Mucosa of rectum (tissue), 2 donors: ENCODE results near the gene MYO10.

Experiments
- H3K27ac ChIP-seq, 2 donors: one replicate each; pipeline ENCODE4 v1.7.0; 2013; ENCODE audit warnings: inconsistent platforms in 2 of 2, low read depth in 2 of 2, low read length in 2 of 2
- H3K27me3 ChIP-seq, 2 donors: one replicate each; pipeline ENCODE4 v1.7.0; 2013; ENCODE audit warnings: low read length in 2 of 2; ENCODE audit not compliant: control insufficient read depth in 2 of 2, insufficient read depth in 2 of 2
- H3K36me3 ChIP-seq, 2 donors: one replicate each; pipeline ENCODE4 v1.7.0; 2013; ENCODE audit warnings: low read length in 2 of 2; ENCODE audit not compliant: control insufficient read depth in 2 of 2, insufficient read depth in 2 of 2
- H3K4me1 ChIP-seq, 2 donors: one replicate each; pipeline ENCODE4 v1.7.0; 2013; ENCODE audit warnings: low read length in 2 of 2, mild to moderate bottlenecking in 1 of 2; ENCODE audit not compliant: control insufficient read depth in 2 of 2, insufficient read depth in 2 of 2
- H3K4me3 ChIP-seq, 2 donors: one replicate each; pipeline ENCODE4 v1.7.0; 2013; ENCODE audit warnings: low read length in 2 of 2
- H3K9ac ChIP-seq, 2 donors: one replicate each; pipeline ENCODE4 v1.7.0; 2013; ENCODE audit warnings: low read length in 2 of 2, low read depth in 1 of 2, mild to moderate bottlenecking in 1 of 2
- H3K9me3 ChIP-seq, 2 donors: one replicate each; pipeline ENCODE4 v1.7.0; 2013; ENCODE audit warnings: low read length in 2 of 2; ENCODE audit not compliant: control insufficient read depth in 2 of 2
- donor health status: healthy.
- donor health status: Normal muscosa, but diverticular disease.

The MYO10 gene

DNA sequence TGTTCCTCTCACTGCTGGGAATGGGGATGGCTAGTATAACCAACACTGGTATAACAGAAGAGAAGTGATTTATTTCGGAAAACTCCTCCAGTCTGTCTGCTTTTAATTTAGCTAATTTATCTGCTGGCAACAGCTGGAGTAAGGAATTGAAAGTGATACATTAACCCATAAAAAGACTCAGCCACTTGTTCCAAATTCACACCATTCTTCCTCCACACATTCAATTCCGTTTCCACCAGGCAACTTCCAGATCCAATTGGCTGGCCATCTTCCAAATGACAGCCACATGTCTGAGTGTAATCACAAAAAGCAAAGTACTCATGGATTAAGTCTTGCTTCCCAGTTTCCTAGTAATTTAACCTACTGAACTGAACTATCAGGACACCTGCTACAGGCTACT lies 242.2 kb downstream of the MYO10 start:
- H3K9ac ChIP-seq, result no peak overlapping the region
- H3K36me3 ChIP-seq, result peaks cover 23 to 32% of the 10 kb centered on the region in 2 donors
- no peaks in the 10 kb centered on the region for H3K4me1 ChIP-seq
- H3K4me3 ChIP-seq, result no peak overlapping the region
- no peaks in the 10 kb centered on the region for H3K9me3 ChIP-seq
- no peaks in the 10 kb centered on the region for H3K27me3 ChIP-seq
- no peak overlapping the region for H3K27ac ChIP-seq

DNA sequence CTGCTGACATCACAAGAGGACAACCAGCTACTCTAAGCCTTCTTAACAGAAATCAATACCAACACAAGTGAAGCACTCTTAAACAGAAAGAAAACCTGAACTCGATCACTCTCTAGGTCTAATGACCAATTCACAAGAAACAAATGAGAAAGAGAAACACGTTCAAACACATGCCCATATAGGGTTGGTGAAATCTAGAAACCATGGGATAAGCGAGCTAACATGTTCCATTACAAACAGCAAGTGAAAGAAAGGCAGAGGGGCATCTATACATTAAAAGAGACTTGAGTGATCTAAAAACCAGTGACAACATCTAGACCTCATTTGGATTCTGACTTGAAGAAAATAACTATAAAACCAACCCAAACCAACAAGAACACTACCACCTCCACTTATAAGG lies 244.4 kb downstream of the MYO10 start:
- Histone ChIP-seq H3K27ac (no peak overlapping the region), H3K4me1 (no peaks in the 10 kb centered on the region), H3K27me3 (no peaks in the 10 kb centered on the region), H3K9ac (no peak overlapping the region), H3K4me3 (no peak overlapping the region), H3K36me3 (peaks cover 33 to 35% of the 10 kb centered on the region in 2 donors), H3K9me3 (no peaks in the 10 kb centered on the region)

DNA sequence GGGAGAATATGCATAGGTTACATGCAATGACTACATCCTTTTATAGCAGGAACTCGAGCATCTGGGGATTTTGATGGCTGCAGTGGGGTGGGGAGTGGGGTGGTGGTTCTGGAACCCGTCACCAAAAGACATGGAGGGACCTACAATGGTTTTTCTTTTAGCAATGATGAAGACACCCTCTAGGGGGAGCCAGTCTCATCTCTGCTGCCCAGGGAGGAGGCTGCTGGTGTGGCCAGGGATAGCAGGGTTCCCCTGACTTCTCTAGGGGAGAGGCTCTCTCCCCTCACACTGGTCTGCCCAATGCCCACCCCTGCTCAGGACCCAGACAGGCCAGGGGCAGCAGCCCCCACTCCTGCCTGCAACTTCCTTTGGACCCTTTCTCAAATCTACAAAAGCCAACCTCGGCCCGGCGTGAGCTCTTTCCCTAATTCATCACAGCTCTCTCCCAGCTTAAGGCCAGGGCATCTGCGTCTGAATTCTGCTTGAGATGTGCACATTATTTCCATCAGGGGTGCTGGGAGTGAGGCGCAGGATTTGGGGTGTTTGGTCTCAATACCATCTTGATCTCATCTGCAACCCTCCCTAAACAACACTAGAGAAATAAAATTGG lies 245.7 kb downstream of the MYO10 start:
- Histone ChIP-seq H3K4me1 (no peaks in the 10 kb centered on the region), H3K27me3 (no peaks in the 10 kb centered on the region), H3K27ac (no peak overlapping the region), H3K9me3 (no peaks in the 10 kb centered on the region), H3K4me3 (no peak overlapping the region), H3K36me3 (peaks cover 39% of the 10 kb centered on the region in 2 donors), H3K9ac (no peak overlapping the region)

DNA sequence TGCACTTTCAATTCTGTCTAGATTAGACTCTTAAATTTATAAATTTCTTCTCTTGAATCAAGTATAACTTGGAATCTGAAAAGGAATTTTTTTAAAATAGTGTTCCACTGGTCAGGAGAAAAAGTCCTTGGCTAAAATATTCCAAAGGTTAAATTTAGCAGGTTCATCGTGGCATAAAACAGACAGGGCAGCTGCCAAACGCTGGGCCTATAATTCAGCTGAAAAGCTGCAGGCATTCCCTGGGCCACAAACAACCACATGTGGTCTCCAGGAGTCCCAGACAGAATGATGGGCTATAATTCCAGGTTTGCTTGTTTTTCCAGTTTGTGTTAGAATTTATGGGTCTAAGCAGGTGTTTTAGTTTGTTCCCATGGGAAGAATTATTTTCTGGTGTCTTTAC lies 248.2 kb downstream of the MYO10 start:
- H3K36me3 ChIP-seq, result peaks cover 35% of the 10 kb centered on the region in 2 donors
- no peak overlapping the region for H3K9ac ChIP-seq
- H3K4me3 ChIP-seq, result no peak overlapping the region
- no peaks in the 10 kb centered on the region for H3K27me3 ChIP-seq
- no peaks in the 10 kb centered on the region for H3K9me3 ChIP-seq
- no peak overlapping the region for H3K27ac ChIP-seq
- no peaks in the 10 kb centered on the region for H3K4me1 ChIP-seq

DNA sequence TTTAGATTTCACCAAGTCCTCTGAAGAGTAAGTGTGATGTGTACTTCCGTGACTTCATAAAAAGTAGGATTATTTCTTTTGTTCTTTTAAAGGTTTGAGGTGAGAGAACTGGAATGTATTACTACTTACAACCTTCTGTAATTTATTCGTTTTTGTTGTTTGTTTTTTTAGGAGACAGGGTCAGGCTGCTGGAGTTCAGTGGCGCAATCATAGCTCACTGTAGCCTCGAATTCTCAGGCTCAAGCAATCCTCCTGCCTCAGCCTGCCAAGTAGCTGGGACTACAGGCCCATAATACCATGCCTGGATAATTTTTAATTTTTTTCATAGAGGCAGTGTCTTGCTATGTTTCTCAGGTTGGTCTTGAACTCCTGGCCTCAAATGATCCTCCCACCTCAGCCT lies 251.0 kb downstream of the MYO10 start:
- Histone ChIP-seq H3K4me3 (no peak overlapping the region), H3K4me1 (no peaks in the 10 kb centered on the region), H3K27ac (no peak overlapping the region), H3K9me3 (no peaks in the 10 kb centered on the region), H3K27me3 (no peaks in the 10 kb centered on the region), H3K9ac (no peak overlapping the region), H3K36me3 (peaks cover 54 to 58% of the 10 kb centered on the region in 2 donors)

DNA sequence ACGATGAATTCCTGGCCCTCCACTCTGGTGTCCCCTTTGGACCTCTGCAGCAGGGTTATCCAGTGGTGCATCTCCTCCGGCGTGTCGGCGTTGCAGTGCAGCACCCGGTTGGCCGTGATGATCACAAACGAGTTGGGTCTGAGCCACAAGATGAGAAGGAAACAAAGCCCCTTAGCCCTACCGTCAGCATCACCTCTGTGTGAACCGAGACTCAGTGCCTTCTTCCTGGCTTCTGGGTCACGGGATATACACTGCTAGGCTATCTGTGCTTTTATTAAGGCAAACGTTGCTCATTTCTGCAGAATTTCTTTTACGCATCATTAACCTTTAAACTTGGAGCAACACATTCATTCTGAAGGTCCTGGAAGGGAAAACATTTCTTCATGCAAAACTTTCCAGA lies 254.2 kb downstream of the MYO10 start:
- Histone ChIP-seq H3K9ac (no peak overlapping the region), H3K4me3 (no peak overlapping the region), H3K9me3 (no peaks in the 10 kb centered on the region), H3K27me3 (no peaks in the 10 kb centered on the region), H3K4me1 (no peaks in the 10 kb centered on the region), H3K27ac (no peak overlapping the region), H3K36me3 (peaks cover 51 to 58% of the 10 kb centered on the region in 2 donors)

DNA sequence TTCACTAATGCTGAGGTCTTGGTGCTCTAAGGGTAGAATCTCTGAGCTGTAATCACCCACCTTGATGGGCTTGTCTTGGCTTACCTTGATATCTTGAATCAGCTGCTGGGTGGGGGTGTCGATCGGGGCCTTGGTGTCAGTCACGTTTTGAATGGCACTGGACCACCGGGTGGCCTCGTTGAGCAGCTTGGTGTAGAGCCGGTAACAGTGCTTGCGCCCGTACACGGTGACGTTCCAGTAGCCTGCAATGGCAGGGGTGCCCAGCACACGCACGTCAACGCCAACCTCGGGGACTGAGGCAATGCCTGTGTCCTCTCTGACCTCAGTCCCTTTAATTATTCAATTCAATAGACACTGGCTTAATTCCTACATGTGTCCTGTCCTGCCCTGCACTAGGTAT lies 256.2 kb downstream of the MYO10 start:
- Histone ChIP-seq H3K9ac (no peak overlapping the region), H3K27ac (no peak overlapping the region), H3K4me1 (no peaks in the 10 kb centered on the region), H3K4me3 (no peak overlapping the region), H3K9me3 (no peaks in the 10 kb centered on the region), H3K36me3 (peaks cover 52 to 56% of the 10 kb centered on the region in 2 donors), H3K27me3 (no peaks in the 10 kb centered on the region)

DNA sequence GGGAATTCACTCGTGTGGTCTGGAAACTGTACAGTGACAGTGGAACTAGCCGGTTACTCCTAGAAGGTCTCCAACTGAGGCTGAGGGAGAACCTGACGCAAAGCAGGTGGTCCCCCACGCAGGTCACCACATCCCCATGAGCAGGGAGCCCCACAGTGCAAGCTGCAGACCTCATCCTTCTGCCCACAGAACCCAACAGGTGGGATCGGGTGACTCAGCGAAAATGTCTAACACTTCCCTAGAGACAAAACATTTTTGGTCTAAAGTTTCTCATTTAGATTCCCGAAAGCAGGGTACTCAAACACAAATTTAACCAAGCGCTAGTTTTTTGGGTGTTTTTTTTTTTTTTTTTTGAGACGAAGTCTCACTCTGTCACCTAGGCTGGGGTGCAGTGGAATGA lies 256.9 kb downstream of the MYO10 start:
- Histone ChIP-seq H3K36me3 (peaks cover 57 to 59% of the 10 kb centered on the region in 2 donors), H3K4me1 (no peaks in the 10 kb centered on the region), H3K27ac (no peak overlapping the region), H3K9ac (no peak overlapping the region), H3K27me3 (no peaks in the 10 kb centered on the region), H3K9me3 (no peaks in the 10 kb centered on the region), H3K4me3 (no peak overlapping the region)

DNA sequence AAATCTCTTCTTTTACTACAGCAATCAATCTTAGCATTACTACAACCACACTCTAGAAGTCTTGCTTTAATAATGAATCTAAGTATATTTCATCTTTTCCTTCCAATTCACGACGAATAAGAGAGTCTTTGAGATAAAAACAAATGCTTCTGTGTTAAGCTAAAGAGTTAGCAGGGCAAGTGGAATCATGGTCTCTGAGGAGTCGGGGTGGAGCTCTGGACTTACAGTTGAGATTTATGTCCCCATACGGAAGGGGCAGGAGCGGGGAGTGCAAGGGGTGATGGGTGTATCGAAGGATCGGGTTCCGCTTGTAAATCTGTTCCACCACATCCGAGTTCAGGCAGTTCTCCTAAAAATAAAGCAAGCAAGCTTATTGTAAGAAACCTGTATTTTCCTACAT lies 260.3 kb downstream of the MYO10 start:
- H3K36me3 ChIP-seq, result peaks cover 53 to 63% of the 10 kb centered on the region in 2 donors
- no peak overlapping the region for H3K4me3 ChIP-seq
- no peaks in the 10 kb centered on the region for H3K27me3 ChIP-seq
- H3K9ac ChIP-seq, result no peak overlapping the region
- H3K9me3 ChIP-seq, result no peaks in the 10 kb centered on the region
- no peaks in the 10 kb centered on the region for H3K4me1 ChIP-seq
- no peak overlapping the region for H3K27ac ChIP-seq

DNA sequence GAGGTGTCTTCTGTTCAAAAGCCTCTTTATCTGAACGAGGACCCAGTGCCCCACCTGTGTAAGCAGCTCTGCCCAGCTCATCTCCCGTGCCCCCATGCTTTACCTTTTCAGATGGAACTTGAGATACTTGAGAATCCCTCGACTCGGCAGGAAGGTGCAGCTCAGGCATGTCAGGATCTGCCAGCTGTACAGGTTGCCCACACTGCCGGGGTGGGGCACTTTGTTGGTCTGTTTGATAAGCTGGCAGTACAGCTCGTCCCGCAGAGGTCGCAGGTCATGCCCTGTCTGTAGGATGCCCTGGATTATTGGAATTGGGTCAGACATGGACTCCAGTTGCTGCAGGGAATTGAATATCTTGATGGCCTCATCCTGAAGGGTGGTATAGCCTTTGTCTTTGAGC lies 261.3 kb downstream of the MYO10 start:
- Histone ChIP-seq H3K27ac (no peak overlapping the region), H3K36me3 (peaks cover 47 to 57% of the 10 kb centered on the region in 2 donors)

More for the DNA sequence above, 261.3 kb downstream of the MYO10 start:
- no peaks in the 10 kb centered on the region for H3K4me1 ChIP-seq
- H3K4me3 ChIP-seq, result no peak overlapping the region
- H3K9ac ChIP-seq, result no peak overlapping the region
- no peaks in the 10 kb centered on the region for H3K9me3 ChIP-seq
- no peaks in the 10 kb centered on the region for H3K27me3 ChIP-seq
